H9 (cell line): ENCODE data around the gene LDB2. TPM values are rescaled to one million over a fixed set of nuclear protein-coding genes. Genes with fewer than 3 reads are reported as not detected.
A peak's percentile ranks its signal among the peaks of the same experiment; 100 is the strongest.

Source experiments
- DNase-seq: peaks from one replicate; pipeline ENCODE4 v3.0.0-alpha.2; 2017
- H2AFZ ChIP-seq: one replicate; pipeline ENCODE4 v1.6.1; 2013; ENCODE audit warnings: mild to moderate bottlenecking, low read length, control low read depth, moderate library complexity
- H2AK5ac ChIP-seq: 2 replicates; pipeline ENCODE4 v1.6.1; 2013; ENCODE audit warnings: low read length, control low read depth, mixed read lengths; ENCODE audit not compliant: insufficient read length
- H2BK120ac ChIP-seq: one replicate; pipeline ENCODE4 v1.6.1; 2013; ENCODE audit warnings: low read depth, mild to moderate bottlenecking, low read length, control low read depth, inconsistent platforms; ENCODE audit not compliant: poor library complexity, severe bottlenecking
- H2BK12ac ChIP-seq: 2 replicates; pipeline ENCODE4 v1.6.1; 2013; ENCODE audit warnings: low read length, control low read depth, mixed read lengths, low read depth; ENCODE audit not compliant: insufficient read length
- H2BK15ac ChIP-seq: 2 replicates; pipeline ENCODE4 v1.6.1; 2013; ENCODE audit warnings: low read depth, low read length, control low read depth
- H2BK20ac ChIP-seq: one replicate; pipeline ENCODE4 v1.6.1; 2013; ENCODE audit warnings: low read depth, mild to moderate bottlenecking, low read length, control low read depth, inconsistent platforms; ENCODE audit not compliant: poor library complexity, severe bottlenecking
- H2BK5ac ChIP-seq: 2 replicates; pipeline ENCODE4 v1.6.1; 2013; ENCODE audit warnings: low read length, control low read depth, mixed read lengths; ENCODE audit not compliant: insufficient read length
- H3K14ac ChIP-seq: 2 replicates; pipeline ENCODE4 v1.6.1; 2013; ENCODE audit warnings: low read length, control low read depth; ENCODE audit not compliant: insufficient read depth
- H3K18ac ChIP-seq: 2 replicates; pipeline ENCODE4 v1.6.1; 2013; ENCODE audit warnings: low read depth, mild to moderate bottlenecking, mixed read lengths, low read length, control low read depth; ENCODE audit not compliant: insufficient read length
- H3K23ac ChIP-seq: 2 replicates; pipeline ENCODE4 v1.6.1; 2013; ENCODE audit warnings: low read length, control low read depth, mixed read lengths, low read depth; ENCODE audit not compliant: insufficient read length
- H3K23me2 ChIP-seq: 2 replicates; pipeline ENCODE4 v1.6.1; 2013; ENCODE audit warnings: low read depth, mild to moderate bottlenecking, mixed read lengths, low read length, control low read depth; ENCODE audit not compliant: insufficient read length, poor library complexity, severe bottlenecking
- H3K27ac ChIP-seq: 2 replicates; pipeline ENCODE4 v1.5.1; 2013; ENCODE audit warnings: low read length, control low read depth, mixed read lengths, low read depth; ENCODE audit not compliant: insufficient read length
- H3K27me3 ChIP-seq: 2 replicates; pipeline ENCODE4 v1.6.1; 2013; ENCODE audit warnings: low read length, control low read depth, inconsistent platforms; ENCODE audit not compliant: insufficient read depth
- H3K4ac ChIP-seq: 2 replicates; pipeline ENCODE4 v1.6.1; 2013; ENCODE audit warnings: low read depth, mild to moderate bottlenecking, control low read depth, inconsistent platforms, low read length, moderate library complexity
- H3K4me1 ChIP-seq: 2 replicates; pipeline ENCODE4 v1.6.1; 2013; ENCODE audit warnings: low read length, control low read depth, inconsistent platforms; ENCODE audit not compliant: insufficient read depth
- H3K4me2 ChIP-seq: 2 replicates; pipeline ENCODE4 v1.6.1; 2013; ENCODE audit warnings: low read length, control low read depth, mixed read lengths; ENCODE audit not compliant: insufficient read length, insufficient read depth
- H3K56ac ChIP-seq: 2 replicates; pipeline ENCODE4 v1.6.1; 2013; ENCODE audit warnings: low read depth, mild to moderate bottlenecking, mixed read lengths, low read length, control low read depth; ENCODE audit not compliant: insufficient read length
- H3K79me1 ChIP-seq: 2 replicates; pipeline ENCODE4 v1.6.1; 2013; ENCODE audit warnings: low read depth, mild to moderate bottlenecking, moderate library complexity, low read length, control low read depth, inconsistent platforms; ENCODE audit not compliant: insufficient read depth, poor library complexity, severe bottlenecking
- H3K79me2 ChIP-seq: 2 replicates; pipeline ENCODE4 v1.6.1; 2013; ENCODE audit warnings: low read length, control low read depth, inconsistent platforms; ENCODE audit not compliant: insufficient read depth
- H3K9ac ChIP-seq: 2 replicates; pipeline ENCODE4 v1.6.1; 2013; ENCODE audit warnings: low read length, control low read depth, mixed read lengths; ENCODE audit not compliant: insufficient read length; ENCODE audit errors: extremely low read depth
- H3K9me3 ChIP-seq: one replicate; pipeline ENCODE4 v1.6.1; 2013; ENCODE audit warnings: low read depth, low read length, inconsistent platforms; ENCODE audit not compliant: control insufficient read depth
- H3T11ph ChIP-seq: one replicate; pipeline ENCODE4 v1.6.1; 2013; ENCODE audit warnings: mild to moderate bottlenecking, low read length, control low read depth, inconsistent platforms
- H4K20me1 ChIP-seq: one replicate; pipeline ENCODE4 v1.6.1; 2013; ENCODE audit not compliant: control insufficient read depth, insufficient read length, insufficient read depth
- H4K5ac ChIP-seq: 2 replicates; pipeline ENCODE4 v1.6.1; 2013; ENCODE audit warnings: low read depth, mild to moderate bottlenecking, mixed read lengths, low read length, control low read depth; ENCODE audit not compliant: insufficient read length
- H4K8ac ChIP-seq: replicated peaks from 2 replicates; pipeline ENCODE4 v1.6.1; 2013; ENCODE audit warnings: low read length, control low read depth, mixed read lengths, low read depth; ENCODE audit not compliant: insufficient read length
- H4K91ac ChIP-seq: 2 replicates; pipeline ENCODE4 v1.6.1; 2013; ENCODE audit warnings: low read depth, mild to moderate bottlenecking, moderate library complexity, mixed read lengths, low read length, control low read depth; ENCODE audit not compliant: insufficient read length
- H3K27ac Mint-ChIP-seq, 3 experiments: 2 replicates in 2 of 3; 3 replicates in 1 of 3; pipeline ENCODE4 v1.8.0; 2020 to 2021; ENCODE audit warnings: mixed read lengths in 3 of 3, mild to moderate bottlenecking in 1 of 3, moderate library complexity in 1 of 3
- H3K27me3 Mint-ChIP-seq: 2 replicates; pipeline ENCODE4 v1.8.0; 2021; ENCODE audit warnings: low read depth, mild to moderate bottlenecking, moderate library complexity, mixed read lengths
- H3K36me3 Mint-ChIP-seq, 3 experiments: 2 replicates in 2 of 3; 3 replicates in 1 of 3; pipeline ENCODE4 v1.8.0; 2020 to 2021; ENCODE audit warnings: low read depth in 3 of 3, mixed read lengths in 3 of 3; ENCODE audit not compliant: insufficient read depth in 1 of 3
- H3K4me1 Mint-ChIP-seq, 2 experiments: 2 replicates each; pipeline ENCODE4 v1.8.0; 2020; ENCODE audit warnings: mixed read lengths in 2 of 2
- H3K4me3 Mint-ChIP-seq, 2 experiments: 2 replicates in 1 of 2; 3 replicates in 1 of 2; pipeline ENCODE4 v1.8.0; 2020 to 2021; ENCODE audit warnings: mild to moderate bottlenecking in 2 of 2, mixed read lengths in 2 of 2, moderate library complexity in 1 of 2
- H3K9me3 Mint-ChIP-seq, 2 experiments: 2 replicates in 1 of 2; 3 replicates in 1 of 2; pipeline ENCODE4 v1.8.0; 2020; ENCODE audit warnings: mild to moderate bottlenecking in 2 of 2, mixed read lengths in 2 of 2, moderate library complexity in 1 of 2
- WGBS: extraction: QIAGEN DNeasy Blood & Tissue Kit; methylation state at CpG from one replicate; pipeline ENCODE4 v1.1.7; 2013; ENCODE audit warnings: missing lambda C conversion rate, low lambda C conversion rate, mixed read lengths; ENCODE audit not compliant: insufficient read length; ENCODE audit errors: extremely low coverage; 5-methylcytosine and 5-hydroxymethylcytosine counted together
- total RNA-seq: library from RNA; stranded (reverse); gene quantifications from 2 replicates; pipeline ENCODE4 v1.2.1, GENCODE V29; 2021
- TF ChIP-seq, protein P1 (sequence below): fragments of 200-600 bp; sonication (generic); conservative IDR thresholded peaks from 3 replicates; pipeline ENCODE4 v1.8.0; 2021; ENCODE audit warnings: antibody characterized with exemption, mild to moderate bottlenecking

LDB2 gene
- total RNA-seq, 1 experiment from 2014 or later = 22.5 TPM

DNA sequence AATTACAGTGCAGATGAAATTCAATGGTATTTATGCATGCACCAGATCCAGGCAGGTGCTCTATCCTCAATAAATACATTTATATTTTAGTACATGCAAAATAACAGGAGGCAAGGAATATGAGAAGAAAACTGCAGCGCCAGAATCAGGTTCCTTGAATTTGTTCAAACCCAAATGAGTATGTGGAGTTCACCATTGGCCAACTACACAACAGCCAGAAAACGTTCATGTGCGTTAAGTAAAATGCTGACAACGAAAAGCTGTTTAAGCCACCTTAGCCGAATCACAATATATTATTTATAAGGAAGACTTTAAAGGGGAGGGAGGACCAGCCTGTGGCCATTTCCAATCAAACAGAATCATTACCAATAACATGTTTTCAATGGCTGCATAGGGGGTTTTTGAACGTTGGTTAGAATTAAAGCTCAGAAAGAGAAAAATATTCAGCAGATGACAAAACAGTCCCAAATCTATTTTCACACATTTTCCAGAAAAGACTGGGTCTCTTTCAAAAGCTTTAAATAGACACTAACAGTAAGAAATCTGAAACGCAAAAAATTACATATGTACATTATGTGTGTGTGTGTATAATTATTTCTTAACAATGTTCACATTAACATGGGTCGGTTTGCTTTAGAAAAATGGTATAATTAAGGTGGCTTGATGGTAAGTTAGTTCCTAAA, 171.9 kb downstream of the LDB2 start:
- H2AFZ ChIP-seq = no peak overlapping the region
- no peak overlapping the region for H2AK5ac ChIP-seq
- no peak overlapping the region for H2BK12ac ChIP-seq
- peaks cover 3% of the 10 kb centered on the region; the same call in 1 of the 2 replicates for H3K4me1 ChIP-seq
- H3K36me3 Mint-ChIP-seq = peaks cover 11 to 31% (median 18%) of the 10 kb centered on the region in 3 experiments
- peaks cover 13 to 18% of the 10 kb centered on the region in 2 experiments; a peak in 4 of 5 replicates for H3K9me3 Mint-ChIP-seq
- no peak overlapping the region for H3K18ac ChIP-seq
- no peaks in the 10 kb centered on the region for H3K79me1 ChIP-seq
- no peak overlapping the region for H3K4me2 ChIP-seq
- H3K9me3 ChIP-seq = no peaks in the 10 kb centered on the region
- no peak overlapping the region for H3K14ac ChIP-seq
- no peaks in the 10 kb centered on the region for H3K23me2 ChIP-seq
- no peaks in the 10 kb centered on the region for H4K20me1 ChIP-seq
- TF ChIP-seq, protein P1, sequence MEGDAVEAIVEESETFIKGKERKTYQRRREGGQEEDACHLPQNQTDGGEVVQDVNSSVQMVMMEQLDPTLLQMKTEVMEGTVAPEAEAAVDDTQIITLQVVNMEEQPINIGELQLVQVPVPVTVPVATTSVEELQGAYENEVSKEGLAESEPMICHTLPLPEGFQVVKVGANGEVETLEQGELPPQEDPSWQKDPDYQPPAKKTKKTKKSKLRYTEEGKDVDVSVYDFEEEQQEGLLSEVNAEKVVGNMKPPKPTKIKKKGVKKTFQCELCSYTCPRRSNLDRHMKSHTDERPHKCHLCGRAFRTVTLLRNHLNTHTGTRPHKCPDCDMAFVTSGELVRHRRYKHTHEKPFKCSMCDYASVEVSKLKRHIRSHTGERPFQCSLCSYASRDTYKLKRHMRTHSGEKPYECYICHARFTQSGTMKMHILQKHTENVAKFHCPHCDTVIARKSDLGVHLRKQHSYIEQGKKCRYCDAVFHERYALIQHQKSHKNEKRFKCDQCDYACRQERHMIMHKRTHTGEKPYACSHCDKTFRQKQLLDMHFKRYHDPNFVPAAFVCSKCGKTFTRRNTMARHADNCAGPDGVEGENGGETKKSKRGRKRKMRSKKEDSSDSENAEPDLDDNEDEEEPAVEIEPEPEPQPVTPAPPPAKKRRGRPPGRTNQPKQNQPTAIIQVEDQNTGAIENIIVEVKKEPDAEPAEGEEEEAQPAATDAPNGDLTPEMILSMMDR = no peak
- no peak overlapping the region for H3K23ac ChIP-seq
- H2BK20ac ChIP-seq = no peak overlapping the region
- no peaks in the 10 kb centered on the region for H3K27me3 ChIP-seq
- no peaks in the 10 kb centered on the region for H3K27me3 Mint-ChIP-seq
- H4K5ac ChIP-seq = no peak overlapping the region
- no peak overlapping the region for H3K56ac ChIP-seq
- H2BK5ac ChIP-seq = no peak overlapping the region
- H3K4ac ChIP-seq = no peak overlapping the region
- H4K91ac ChIP-seq = no peak overlapping the region
- no peaks in the 10 kb centered on the region for H3K79me2 ChIP-seq
- no peak overlapping the region for H3K27ac ChIP-seq
- H3K4me1 Mint-ChIP-seq = peaks cover 23 to 39% of the 10 kb centered on the region in 2 experiments
- no peak overlapping the region for H2BK120ac ChIP-seq
- WGBS = no CpG with 5 or more reads among the region's 8 CpGs
- peak overlapping the region in 1 of 3 experiments; percentile 17; a peak in 1 of 7 replicates for H3K27ac Mint-ChIP-seq
- H2BK15ac ChIP-seq = no peak overlapping the region
- DNase-seq = no peak
- no peak overlapping the region for H3K9ac ChIP-seq
- H3T11ph ChIP-seq = no peak overlapping the region
- no peak overlapping the region for H3K4me3 Mint-ChIP-seq
- no peak overlapping the region for H4K8ac ChIP-seq
